OCI-LY1 (cell line): ENCODE data around the gene RIPPLY1.

Source experiments
- H2AFZ ChIP-seq: fragments of 200-600 bp; sonication (generic), shearing (Covaris generic); 2 replicates; pipeline ENCODE4 v1.6.0; 2014; ENCODE audit warnings: antibody characterized with exemption, mild to moderate bottlenecking, low read length
- H3F3A ChIP-seq: fragments of 200-600 bp; sonication (generic), shearing (Covaris generic); 2 replicates; pipeline ENCODE4 v1.6.0; 2014; ENCODE audit warnings: mild to moderate bottlenecking, antibody characterized with exemption, low read length, moderate library complexity; ENCODE audit not compliant: insufficient read depth
- H3K27ac ChIP-seq: fragments of 200-600 bp; sonication (generic); 2 replicates; pipeline ENCODE4 v1.5.1; 2014; ENCODE audit warnings: low read length, mixed run types, mild to moderate bottlenecking, low read depth; ENCODE audit not compliant: poor library complexity, severe bottlenecking
- H3K27me3 ChIP-seq: fragments of 200-600 bp; sonication (generic); 2 replicates; pipeline ENCODE4 v1.6.0; 2014; ENCODE audit warnings: antibody characterized with exemption, mild to moderate bottlenecking, low read length, moderate library complexity; ENCODE audit not compliant: insufficient read depth
- H3K36me3 ChIP-seq: fragments of 200-600 bp; sonication (generic); 2 replicates; pipeline ENCODE4 v1.6.1; 2014; ENCODE audit warnings: mild to moderate bottlenecking, antibody characterized with exemption, low read length, moderate library complexity, mixed read lengths; ENCODE audit not compliant: insufficient read depth
- H3K4me1 ChIP-seq: fragments of 200-600 bp; sonication (generic); 2 replicates; pipeline ENCODE4 v1.5.1; 2014; ENCODE audit warnings: mild to moderate bottlenecking, low read length, moderate library complexity; ENCODE audit not compliant: insufficient read depth, severe bottlenecking
- H3K4me2 ChIP-seq: fragments of 200-600 bp; sonication (generic), shearing (Covaris generic); 2 replicates; pipeline ENCODE4 v1.6.1; 2014; ENCODE audit warnings: low read length
- H3K4me3 ChIP-seq: fragments of 200-600 bp; sonication (generic); 2 replicates; pipeline ENCODE4 v1.5.1; 2014; ENCODE audit warnings: low read length, low read depth, mild to moderate bottlenecking, mixed read lengths; ENCODE audit not compliant: poor library complexity, severe bottlenecking
- H3K79me2 ChIP-seq: fragments of 200-600 bp; shearing (Covaris generic); 2 replicates; pipeline ENCODE4 v1.6.1; 2016; ENCODE audit warnings: mixed run types, low read length, mixed read lengths; ENCODE audit not compliant: insufficient read depth
- H3K9ac ChIP-seq: fragments of 200-600 bp; sonication (generic), shearing (Covaris generic); 2 replicates; pipeline ENCODE4 v1.6.1; 2014; ENCODE audit warnings: mild to moderate bottlenecking, low read length, mixed read lengths
- H3K9me2 ChIP-seq: fragments of 200-600 bp; sonication (generic), shearing (Covaris generic); 2 replicates; pipeline ENCODE4 v1.6.1; 2014; ENCODE audit warnings: low read depth, mild to moderate bottlenecking, low read length, mixed read lengths
- H3K9me3 ChIP-seq: fragments of 200-600 bp; shearing (Covaris generic); 2 replicates; pipeline ENCODE4 v1.6.1; 2014; ENCODE audit warnings: low read length, mixed read lengths
- H4K20me1 ChIP-seq: fragments of 200-600 bp; sonication (generic), shearing (Covaris generic); 2 replicates; pipeline ENCODE4 v1.6.0; 2016; ENCODE audit warnings: mild to moderate bottlenecking, low read length; ENCODE audit not compliant: insufficient read depth
- CTCF ChIP-seq: fragments of 200-600 bp; sonication (generic), shearing (Covaris generic); IDR thresholded peaks from 2 replicates; pipeline ENCODE4 v1.5.1; 2017; ENCODE audit warnings: mild to moderate bottlenecking, antibody characterized with exemption, low read length, moderate library complexity, mixed read lengths
- EZH2 ChIP-seq: fragments of 200-600 bp; sonication (generic), shearing (Covaris generic); IDR thresholded peaks from 2 replicates; pipeline ENCODE4 v1.8.0; 2017; ENCODE audit warnings: borderline replicate concordance, mixed run types, mild to moderate bottlenecking, antibody characterized with exemption, low read length, moderate library complexity, mixed read lengths

RIPPLY1 gene

GRCh38 chrX:106951230-106951629 is 48.1 kb upstream of the RIPPLY1 start:
- H3K36me3 ChIP-seq: no peaks in the 10 kb centered on the region
- H4K20me1 ChIP-seq: no peaks in the 10 kb centered on the region
- no peak overlapping the region for H3K9ac ChIP-seq
- H2AFZ ChIP-seq: no peak overlapping the region
- H3F3A ChIP-seq: no peaks in the 10 kb centered on the region
- TF ChIP-seq CTCF: no peak
- TF ChIP-seq EZH2: no peak
- H3K4me1 ChIP-seq: no peaks in the 10 kb centered on the region
- no peaks in the 10 kb centered on the region for H3K27me3 ChIP-seq
- no peaks in the 10 kb centered on the region for H3K79me2 ChIP-seq
- no peak overlapping the region for H3K4me3 ChIP-seq
- H3K27ac ChIP-seq: no peak overlapping the region
- H3K9me2 ChIP-seq: no peaks in the 10 kb centered on the region
- no peaks in the 10 kb centered on the region for H3K9me3 ChIP-seq
- H3K4me2 ChIP-seq: no peak overlapping the region

DNA sequence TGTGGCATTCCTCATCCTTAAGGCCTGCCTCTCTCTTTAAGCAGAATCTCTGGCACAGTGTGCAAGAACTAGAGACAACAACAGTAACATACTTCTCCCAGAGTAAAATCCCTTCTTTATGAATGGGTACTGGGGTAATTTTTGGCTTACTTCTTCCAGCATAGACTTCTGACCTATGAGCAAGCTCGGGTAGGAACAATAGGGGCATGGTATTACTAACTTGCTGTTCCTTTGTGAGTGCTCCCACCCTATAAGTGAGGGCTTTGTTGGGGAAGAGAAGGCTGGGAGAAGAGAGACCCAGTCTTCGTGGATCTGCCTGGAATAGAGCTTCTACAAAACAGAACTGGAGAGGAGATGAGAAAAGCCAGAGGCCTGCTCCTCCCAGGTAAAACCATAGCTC is 47.2 kb upstream of the RIPPLY1 start:
- H3K4me3 ChIP-seq: no peak overlapping the region
- H4K20me1 ChIP-seq: no peaks in the 10 kb centered on the region
- H3K27ac ChIP-seq: no peak overlapping the region
- no peaks in the 10 kb centered on the region for H3K9me3 ChIP-seq
- H3K4me2 ChIP-seq: no peak overlapping the region
- no peaks in the 10 kb centered on the region for H3K4me1 ChIP-seq
- no peak overlapping the region for H3K9ac ChIP-seq
- H3K9me2 ChIP-seq: no peaks in the 10 kb centered on the region
- no peaks in the 10 kb centered on the region for H3F3A ChIP-seq
- no peaks in the 10 kb centered on the region for H3K36me3 ChIP-seq
- H3K27me3 ChIP-seq: no peaks in the 10 kb centered on the region
- TF ChIP-seq EZH2 (no peak), CTCF (no peak)
- no peaks in the 10 kb centered on the region for H3K79me2 ChIP-seq
- H2AFZ ChIP-seq: no peak overlapping the region

- Histone ChIP-seq H4K20me1 (no peaks in the 10 kb centered on the region), H3K27ac (no peak overlapping the region), H3K4me3 (no peak overlapping the region), H3K9me2 (no peaks in the 10 kb centered on the region), H3F3A (no peaks in the 10 kb centered on the region), H2AFZ (no peak overlapping the region), H3K4me1 (no peaks in the 10 kb centered on the region), H3K9ac (no peak overlapping the region), H3K79me2 (no peaks in the 10 kb centered on the region), H3K36me3 (no peaks in the 10 kb centered on the region), H3K9me3 (no peaks in the 10 kb centered on the region), H3K27me3 (no peaks in the 10 kb centered on the region), H3K4me2 (no peak overlapping the region)
- no peak for TF ChIP-seq CTCF
Measured at GRCh38 chrX:106949366-106949765, 46.2 kb upstream of the RIPPLY1 start.
